GM19240 (cell line): Measurements from ENCODE around the gene BCAS3.

Experiments
- DNase-seq: peaks from one replicate; pipeline ENCODE4 v3.0.0; 2011; ENCODE audit warnings: low spot score; ENCODE audit not compliant: insufficient read length

BCAS3 gene

DNA sequence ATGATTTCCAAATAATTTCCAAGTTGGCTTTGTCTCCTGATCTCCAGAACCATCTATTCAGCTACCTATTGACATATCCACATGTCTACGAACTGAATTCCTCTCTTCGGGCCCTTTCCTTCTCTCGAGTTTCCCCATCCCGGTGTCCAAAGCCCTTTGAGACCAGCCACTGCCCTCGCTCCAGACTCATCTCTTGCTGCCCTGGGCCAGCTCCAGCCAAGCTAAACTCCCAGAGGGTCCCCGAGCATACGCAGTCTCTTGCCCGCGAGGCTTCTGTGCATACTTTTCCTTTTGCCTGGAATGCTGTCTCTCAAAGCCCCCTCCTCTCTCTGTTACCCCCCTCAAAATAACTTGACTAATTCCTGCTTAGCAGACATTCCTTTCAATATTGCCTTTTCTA lies 694.8 kb downstream of the BCAS3 start:
- DNase-seq, result no peak

DNA sequence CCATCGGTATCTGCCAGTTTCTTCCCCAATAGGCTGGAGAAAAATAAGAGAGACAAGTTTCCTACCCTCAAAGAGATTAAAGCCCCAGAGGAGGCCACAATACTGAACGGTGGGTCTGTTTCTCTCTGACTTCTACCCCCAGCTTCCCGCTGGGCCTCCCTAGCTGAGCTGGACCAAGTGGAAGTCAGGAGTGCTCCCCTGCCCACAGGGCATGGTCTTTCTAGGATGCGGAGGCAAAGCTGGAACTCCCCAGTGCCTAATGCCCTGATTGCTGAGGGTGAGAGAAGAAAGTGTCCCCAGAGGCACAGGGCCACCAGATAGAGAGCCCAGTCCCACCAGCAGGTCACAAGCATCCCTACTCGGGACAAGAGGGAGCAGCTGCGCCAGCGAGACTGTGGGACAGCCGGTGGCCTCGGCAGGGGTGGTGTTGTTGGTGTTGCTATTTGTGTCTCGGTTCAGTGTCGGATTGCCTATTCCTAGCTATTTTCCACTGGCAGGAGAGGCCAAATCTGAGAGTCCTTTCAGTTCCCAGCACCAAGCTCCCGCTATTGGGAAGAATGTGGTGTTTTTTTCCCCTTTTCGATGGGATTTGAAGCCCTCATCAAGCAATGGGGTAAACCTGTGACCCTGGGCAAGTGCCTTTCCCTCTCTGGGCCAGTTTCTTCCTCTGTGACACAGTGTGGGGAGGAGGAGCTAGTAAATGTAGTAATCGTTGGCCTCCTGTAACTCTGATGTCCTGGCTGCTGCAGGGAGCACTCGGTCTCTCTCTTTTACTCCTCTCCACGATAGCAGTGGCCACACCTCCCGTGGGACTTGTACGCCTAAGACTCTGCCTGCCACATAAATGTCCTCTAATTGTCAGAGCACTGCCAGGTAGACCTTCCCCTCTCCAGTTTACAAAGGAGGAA lies 699.5 kb downstream of the BCAS3 start:
- DNase-seq, result no peak

DNA sequence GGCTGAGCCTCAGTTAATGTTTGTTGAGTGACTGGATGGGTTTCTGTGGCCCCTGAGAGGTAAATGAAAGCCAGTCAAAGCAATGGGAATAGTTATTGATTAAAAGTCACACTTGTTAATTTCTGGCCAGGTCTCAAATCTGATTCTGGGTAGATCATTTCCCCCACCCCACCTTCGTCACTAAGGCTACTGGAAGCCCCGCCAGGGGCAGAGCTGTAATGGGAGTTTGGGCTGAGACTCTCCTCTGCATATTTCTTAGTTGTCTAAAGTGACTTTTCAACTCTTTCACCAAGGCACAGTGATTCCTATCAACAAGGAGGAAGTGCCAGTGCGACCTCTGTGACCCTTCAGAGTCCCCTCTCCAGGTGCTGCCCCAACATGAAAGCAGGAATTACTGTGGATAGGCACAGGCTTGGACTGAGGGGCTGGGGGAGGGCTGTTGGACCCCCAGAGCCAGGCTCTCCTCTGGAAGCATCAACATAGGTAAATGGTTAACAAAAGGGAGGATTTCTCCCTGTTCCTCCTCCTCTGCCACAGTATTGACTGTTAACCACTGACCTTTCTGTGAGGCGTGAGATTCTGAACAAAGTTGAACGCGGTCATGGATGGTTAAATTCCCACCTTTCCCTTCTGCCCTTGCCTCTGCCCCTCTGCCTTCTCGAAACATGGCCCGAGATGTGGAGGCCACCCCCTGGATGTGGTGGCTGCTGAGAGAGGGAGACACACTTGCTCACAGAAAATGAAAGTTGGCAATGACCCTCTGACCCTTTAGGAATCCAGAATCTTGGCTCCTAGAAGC lies 701.2 kb downstream of the BCAS3 start:
- no peak for DNase-seq

DNA sequence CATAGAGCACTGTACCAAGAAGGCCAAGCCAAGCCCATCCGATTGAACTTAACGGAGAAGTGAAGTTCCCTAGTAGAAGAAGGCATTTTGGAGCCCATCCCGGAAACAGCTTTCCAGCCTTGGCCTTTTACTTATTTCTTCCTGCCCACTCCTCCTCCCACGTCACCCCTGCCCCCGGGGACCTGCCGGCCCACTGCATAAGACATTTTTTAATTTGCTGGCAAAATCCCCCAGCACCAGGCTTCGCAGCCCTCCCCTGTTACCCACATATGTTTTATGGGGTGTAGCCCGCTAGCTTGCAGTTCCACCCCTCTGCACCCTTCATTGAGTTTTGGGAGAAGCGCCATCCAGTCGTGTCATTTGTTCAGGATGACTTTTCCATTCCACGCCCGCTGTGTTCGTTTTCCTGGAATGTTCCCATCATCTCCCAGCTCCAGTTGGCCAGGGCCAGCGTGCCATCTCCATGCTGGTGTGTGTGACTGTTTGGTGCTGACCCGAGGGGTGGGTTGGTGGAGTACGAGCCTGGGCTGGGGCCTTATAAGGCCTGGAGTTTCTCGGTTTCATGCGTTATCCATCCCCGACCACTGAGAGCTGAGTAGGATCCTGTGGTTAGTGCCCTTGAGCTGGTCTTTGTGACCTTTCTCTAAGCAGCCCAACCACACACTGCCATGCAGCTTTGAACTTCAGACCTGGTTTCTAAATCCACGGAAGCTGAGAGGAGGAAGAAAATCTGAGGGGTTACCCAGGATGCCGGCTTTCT lies 702.0 kb downstream of the BCAS3 start:
- no peak for DNase-seq

DNA sequence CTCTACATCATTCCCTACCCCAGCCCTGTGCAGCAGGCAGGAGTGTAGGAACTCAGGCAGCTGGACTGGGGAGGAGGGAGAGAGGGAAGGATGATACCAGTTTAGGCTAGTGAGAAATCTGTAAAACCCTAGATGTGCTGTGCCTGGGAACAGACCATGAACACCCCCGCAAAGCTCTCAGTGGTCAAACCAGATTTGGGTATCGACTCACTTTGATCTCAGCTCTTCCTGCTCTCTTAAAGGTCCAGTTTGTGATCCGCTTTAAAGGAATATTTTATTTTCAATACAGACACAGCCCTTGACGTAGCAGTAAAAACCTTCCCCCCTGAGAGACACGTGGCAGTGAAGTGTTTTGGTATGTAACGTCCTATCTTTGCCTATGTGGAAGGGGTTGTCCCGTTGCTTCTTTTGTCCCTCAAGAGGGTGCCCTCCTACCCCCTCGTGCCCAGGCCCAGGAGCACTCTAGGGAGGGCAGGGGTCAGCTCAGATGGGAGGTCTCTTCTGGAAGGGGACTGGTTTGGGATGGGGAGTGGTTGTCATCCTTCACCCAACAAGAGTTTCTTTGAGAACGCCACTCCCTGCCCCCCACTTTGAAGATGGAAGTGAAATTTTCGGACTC lies 702.7 kb downstream of the BCAS3 start:
- DNase-seq, result no peak

DNA sequence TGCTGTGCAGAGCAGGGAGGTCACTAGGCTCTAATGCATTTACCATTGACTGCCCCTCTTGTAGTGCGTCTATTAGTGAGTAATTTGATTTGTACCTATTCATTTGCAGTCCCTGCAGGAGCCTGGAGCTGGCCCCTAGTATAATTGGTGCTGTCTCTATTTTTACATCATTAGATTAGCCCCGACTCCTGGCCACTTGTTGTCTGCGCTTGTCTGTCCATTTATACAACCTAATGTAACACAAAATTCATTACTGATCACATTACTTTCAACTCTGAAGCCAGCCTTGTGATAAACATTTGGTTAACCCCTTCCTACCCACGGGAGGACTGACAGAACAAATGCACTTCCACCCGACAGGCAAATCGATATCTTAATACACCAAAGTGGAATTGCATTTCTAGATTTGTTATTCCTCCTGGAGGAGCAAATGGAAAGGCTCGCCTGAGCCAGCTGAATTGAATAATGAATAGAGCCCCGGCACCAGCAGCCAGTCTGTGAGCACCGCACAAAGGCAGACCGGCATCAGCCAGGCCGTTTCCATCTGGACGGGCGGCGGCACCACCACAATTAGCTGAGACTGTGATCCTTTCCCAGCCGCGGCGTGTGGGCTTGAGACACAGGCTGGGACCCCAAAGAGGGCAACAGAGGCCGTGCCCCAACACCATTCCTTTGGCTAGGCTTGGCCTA lies 703.3 kb downstream of the BCAS3 start:
- no peak for DNase-seq

DNA sequence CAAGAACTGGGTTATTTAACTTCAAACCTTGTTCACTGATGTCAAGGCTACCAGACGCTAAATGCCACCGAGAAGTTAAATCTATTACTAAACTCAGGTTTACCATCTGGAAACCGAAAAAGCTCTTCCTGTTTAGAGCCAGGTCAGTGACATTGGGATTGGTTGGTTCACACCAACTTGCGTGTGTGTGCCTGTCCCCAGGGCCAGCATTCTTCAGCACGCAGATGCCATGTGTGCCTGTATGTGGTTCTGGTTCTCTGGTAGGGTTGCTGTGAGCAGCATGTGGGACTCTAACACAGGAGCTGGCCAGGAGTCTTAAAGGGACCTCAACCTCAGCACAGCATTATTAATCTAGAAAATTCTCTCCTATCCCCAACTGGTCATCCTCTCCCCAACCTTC lies 703.9 kb downstream of the BCAS3 start:
- no peak for DNase-seq

DNA sequence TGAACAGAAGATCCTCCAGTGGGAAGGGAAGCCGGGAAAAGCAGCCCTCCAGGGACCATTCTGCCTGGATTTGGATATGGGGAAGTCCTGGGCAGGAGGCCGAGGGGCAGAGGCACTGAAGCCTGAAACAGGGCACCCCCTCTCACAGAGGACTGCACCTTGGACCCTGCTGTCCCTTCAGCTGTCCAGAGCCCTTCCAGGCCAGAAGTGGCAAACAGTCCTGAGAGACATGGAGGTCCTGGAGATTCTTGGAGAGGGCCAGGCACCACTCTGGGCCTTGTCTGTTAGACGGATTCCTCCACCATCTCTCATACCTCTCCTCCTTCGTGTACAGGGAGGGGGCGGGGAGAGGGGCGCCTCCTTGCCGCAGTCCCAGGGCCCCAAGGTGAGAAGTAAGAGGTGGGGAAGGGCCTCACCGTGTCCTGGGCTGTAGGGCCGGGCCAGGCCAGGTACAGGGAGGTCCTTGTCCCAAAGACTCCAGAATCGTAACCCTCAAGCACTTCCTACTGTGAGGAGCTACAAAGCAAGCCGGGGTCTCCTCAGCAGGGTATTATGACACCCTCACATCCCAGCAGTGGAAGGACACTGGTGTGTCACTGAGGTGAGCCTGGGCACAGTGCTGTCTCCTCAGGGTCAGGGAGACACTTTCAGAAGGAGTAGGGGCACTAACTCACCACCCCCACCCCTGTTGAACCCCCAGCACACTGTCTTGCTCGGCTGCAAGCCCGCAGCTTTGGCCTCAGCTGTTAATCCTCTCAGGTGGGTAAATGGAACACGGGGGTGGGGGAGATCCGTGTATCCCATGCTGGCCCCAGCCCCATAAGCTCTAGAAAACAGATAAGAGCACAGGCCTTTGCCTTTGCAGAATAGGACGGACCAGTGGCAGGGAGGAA lies 705.4 kb downstream of the BCAS3 start:
- no peak for DNase-seq

DNA sequence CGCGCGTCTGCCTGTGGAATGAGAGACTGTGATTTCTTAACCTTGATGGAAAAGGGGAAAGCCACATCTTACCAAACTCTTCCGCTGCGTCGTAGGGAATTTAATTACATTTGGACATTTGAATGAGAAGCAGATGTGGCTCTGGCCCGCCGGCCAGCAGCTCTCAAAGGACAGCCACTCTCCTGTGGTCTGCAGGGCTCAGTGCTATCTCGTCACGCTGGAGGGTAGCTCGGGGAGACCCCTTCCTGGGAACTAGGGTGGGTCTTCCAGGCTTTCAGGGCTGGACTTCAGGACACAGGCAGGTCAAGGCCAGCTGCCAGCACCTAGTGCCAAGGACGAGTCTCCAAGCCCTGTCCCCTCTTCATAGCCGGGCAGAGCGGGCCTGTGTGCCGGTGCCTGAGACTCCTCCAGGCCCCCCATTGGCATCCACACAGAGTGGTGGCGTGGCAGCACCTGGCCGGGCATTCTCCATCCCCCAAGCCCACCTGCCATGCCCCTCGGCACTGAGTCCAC lies 706.1 kb downstream of the BCAS3 start:
- DNase-seq, result no peak

DNA sequence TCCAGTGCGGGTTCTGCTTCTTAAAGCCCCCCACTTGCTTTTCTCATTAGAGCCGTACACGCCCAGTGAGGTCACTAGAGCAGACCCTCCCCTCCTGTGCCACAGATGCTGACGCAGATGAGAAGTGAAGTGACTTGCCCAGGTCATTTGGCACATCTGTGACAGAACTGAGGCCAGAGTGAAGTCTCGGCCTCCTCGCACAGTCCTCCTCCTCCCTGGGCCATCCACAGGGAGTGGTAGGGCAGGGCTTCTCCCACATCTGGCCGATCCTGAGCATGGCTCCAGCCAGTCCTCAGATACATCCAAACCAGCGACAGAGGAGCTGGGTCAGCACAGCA lies 706.7 kb downstream of the BCAS3 start:
- DNase-seq, result no peak

DNA sequence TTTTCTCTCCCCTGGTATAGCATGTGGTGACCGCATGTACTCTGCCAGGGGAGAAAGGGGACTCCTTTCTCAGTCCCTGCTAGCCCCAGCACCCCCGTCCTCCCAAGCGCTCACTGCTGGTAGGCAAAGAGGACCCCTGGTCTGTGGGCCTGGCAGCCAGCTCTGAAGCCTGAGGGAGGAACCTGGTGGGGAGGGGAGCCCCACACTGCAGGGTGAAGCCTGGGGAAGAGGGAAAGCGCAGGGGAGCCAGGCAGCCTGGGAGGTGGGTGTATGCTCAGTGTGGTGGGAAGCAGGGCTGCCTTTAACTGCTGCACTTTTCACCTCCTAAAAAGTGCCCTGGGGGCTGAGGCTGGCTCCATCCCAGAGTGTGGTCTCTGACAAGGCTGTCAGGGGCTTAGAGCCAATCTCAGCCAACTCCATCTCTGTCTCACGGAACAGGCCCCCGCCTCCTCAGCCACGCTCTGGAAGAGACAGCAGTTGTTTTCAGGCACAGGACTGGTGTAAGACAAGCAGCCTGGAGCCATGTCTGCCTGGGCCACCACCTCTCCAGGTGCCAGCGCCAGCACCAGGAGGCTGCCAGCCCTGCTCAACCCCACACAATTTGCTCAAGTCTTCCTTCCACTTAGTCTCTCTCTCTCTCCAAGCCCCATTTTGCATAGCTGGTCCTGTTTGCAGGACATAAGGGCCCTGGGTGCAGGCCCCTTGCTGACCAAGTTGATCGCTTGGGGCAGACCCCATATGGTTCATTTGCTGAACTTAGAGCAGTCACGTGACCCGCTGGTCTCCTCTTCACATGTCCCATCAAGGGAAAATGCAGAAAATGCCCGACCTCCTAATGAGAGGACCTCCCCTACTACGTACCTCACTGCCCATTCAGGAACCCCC lies 707.3 kb downstream of the BCAS3 start:
- no peak for DNase-seq

DNA sequence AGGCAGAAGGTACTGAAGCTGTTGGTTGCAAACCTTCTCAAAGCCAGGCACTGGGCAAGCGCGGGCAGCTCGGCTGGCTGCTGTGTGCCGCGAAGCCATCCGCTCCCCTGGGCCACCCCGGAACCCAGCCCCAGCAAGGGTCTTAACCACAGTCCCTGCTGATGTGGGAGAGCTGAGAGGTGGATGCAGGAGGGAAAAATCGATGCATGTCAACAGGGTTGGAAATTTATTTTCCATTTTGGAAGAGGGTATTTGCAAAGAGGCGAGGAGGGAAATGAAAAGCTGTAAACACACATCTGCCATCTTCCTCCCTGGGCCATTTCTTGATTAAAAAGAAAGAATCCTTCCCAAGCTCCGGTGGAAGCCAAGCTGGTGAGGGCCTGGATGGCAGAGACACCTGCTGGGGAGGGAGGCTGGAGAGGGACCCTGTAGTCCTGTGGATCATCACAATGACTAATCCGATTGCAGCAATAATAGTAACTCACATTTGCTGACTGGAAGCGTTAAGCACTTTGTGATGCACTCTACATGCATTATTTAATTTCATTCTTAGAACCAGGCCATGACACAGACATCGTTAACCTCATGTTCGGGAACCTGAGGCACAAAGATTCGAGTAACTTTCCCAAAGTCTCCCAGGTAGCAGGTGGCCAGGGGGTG lies 708.1 kb downstream of the BCAS3 start:
- no peak for DNase-seq

DNA sequence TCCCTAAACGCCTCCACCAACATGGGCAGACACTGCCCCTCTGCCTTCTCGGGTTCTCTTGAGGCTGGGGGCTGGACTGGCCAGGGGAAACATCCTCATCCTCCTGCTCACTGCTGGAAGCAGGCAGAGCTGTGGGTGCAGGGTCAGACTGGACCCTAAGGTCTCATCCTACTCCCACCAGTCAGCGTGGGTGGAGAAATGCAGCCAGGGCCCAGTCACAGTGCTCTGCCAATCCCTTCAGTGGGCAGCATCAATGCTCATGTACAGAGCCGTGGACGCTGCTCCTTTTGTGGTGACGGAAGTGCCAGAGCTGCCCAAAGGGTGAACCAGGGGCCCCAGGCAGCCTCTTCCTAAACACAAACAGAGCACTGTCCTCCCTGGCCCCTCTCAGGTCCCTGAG lies 708.6 kb downstream of the BCAS3 start:
- DNase-seq, result no peak

DNA sequence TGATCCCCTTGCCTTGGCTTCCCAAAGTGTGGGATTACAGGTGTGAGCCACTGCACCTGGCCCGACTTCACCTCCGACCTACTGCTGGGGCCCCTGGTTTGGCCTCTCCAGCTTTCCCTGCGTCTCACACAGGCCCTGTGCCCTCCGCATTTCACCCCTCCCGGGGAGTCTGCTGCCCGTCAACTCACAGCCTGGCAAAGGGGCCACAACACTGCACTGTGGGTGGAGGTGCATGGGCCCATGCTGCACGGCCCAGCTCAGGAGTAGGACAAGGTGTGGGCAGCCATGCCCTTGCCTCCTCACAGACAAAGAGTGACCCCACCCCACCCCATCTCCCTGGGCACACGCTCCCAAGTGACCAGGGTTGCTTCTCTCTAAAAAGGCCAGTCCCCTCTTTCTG lies 709.4 kb downstream of the BCAS3 start:
- DNase-seq, result no peak

DNA sequence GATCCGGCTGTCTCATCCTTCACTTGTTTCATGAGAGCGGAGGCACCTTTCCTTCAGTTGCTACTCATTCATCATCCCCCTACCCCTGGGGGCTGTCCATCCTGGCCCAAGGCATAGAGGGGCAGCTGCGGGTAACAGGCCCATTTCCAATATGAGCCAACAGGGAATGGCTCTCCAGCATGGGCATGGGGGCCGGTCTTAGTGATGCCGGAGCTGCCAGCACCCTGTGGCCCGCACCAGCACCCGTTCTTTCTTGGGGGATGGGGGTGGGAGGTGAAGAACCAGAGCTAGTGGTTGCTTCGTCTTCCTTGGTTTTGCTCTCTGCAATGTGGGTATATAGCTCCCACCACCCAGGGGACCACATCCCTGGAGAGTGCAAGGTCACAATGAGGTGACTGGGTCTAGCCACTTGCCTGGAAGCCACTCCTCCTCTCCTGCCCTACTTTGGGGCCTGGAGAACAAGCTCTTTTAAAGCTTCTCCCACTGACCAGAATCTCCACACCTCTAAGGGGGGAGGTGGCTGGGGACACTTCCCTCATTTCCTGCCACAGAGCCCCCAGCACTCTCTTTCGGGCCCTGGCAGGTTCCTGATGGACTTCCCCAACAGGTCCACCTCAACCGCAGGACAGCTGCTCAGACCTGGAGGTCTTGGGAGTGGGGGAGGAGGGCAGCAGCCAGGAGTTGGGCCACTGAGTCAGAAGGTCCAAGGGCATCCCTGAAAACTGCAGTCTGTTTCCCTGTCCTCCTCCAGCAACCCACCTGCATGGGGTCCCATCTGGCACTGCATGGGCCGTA lies 710.1 kb downstream of the BCAS3 start:
- DNase-seq, result no peak

DNA sequence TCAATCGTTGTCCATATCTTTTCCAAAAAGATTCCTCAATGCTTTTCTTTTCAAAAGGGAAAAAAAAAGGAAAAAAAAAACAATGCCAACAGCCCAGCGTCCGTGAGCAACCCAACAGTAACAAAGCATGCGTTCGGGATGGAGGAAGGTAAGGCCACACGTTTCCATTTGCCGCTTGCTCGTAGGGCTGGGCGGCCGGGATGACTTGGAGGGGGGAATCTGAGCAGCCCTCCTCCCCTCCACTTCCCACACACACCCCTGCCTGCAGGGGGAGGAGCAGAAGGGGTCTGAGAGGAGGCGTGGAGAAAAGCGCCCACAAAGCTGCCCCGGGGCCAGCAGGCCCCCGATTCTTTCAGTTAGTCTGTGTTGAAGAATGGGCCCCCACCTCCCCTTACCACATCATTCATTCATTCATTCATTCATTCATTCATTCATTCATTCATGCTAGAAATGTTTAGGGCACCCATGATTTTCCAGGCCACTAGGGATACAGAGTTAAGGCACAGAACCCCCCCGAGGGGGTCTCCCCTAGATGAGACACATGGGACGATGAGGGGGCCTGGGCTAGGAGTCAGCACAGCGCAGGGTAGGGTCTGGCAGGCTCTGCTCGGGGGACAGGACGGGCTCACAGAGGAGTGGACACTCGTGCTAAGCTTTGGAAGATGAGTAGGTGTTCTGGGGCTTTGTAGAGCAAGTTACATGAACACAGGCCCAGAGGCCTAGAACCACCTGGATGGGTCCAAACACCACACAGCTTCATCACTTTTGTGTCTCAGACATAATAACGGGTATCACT lies 711.1 kb downstream of the BCAS3 start:
- DNase-seq, result no peak
